Measurements from ENCODE around the gene STIM1. TPM values are rescaled to one million over a fixed set of nuclear protein-coding genes. Genes with fewer than 3 reads are reported as not detected.

The STIM1 gene
- total RNA-seq, 4 donors from 2014 or later = 36.3 to 158 (median 46.1) TPM

GRCh38 chr11:4098026-4098621, 242.7 kb downstream of the STIM1 start:
- H3K9me3 ChIP-seq = no peaks in the 10 kb centered on the region
- DNase-seq = no peak
- TF ChIP-seq, protein P1, sequence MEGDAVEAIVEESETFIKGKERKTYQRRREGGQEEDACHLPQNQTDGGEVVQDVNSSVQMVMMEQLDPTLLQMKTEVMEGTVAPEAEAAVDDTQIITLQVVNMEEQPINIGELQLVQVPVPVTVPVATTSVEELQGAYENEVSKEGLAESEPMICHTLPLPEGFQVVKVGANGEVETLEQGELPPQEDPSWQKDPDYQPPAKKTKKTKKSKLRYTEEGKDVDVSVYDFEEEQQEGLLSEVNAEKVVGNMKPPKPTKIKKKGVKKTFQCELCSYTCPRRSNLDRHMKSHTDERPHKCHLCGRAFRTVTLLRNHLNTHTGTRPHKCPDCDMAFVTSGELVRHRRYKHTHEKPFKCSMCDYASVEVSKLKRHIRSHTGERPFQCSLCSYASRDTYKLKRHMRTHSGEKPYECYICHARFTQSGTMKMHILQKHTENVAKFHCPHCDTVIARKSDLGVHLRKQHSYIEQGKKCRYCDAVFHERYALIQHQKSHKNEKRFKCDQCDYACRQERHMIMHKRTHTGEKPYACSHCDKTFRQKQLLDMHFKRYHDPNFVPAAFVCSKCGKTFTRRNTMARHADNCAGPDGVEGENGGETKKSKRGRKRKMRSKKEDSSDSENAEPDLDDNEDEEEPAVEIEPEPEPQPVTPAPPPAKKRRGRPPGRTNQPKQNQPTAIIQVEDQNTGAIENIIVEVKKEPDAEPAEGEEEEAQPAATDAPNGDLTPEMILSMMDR (IDR thresholded peaks at IDR 0.05) = no peak
- TF ChIP-seq POLR2A (IDR thresholded peaks at IDR 0.05) = no peak
- no peaks in the 10 kb centered on the region for H3K36me3 ChIP-seq
- no peak overlapping the region for H3K4me3 ChIP-seq
- no peak overlapping the region for H3K27ac ChIP-seq
- peaks cover 0 to 15% (median 3%) of the 10 kb centered on the region in 4 donors for H3K4me1 ChIP-seq
- H3K27me3 ChIP-seq = no peaks in the 10 kb centered on the region

DNA sequence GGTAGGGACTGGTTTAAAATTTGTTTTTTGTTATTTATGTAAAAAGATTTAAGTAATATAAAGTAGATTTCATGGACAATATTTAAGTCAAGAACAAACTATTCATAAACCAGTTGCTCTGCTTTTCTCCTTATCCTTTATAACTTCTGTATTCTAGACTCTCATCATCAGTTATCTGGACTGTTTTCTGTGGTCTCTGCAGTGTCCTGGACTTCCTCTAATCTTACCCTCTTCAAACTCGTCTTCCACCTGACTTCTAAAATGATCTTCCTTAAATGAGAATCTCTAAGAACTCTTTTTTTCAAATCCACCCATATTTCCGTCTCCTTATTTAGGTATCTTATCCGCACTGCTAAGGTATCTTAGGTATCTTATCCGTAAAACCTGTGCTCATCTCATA, 247.2 kb downstream of the STIM1 start:
- TF ChIP-seq, protein P1 (IDR thresholded peaks at IDR 0.05) = no peak
- no peak for TF ChIP-seq POLR2A (IDR thresholded peaks at IDR 0.05)
- peaks cover 0 to 22% (median 0%) of the 10 kb centered on the region in 3 donors for H3K36me3 ChIP-seq
- DNase-seq = no peak
- no peaks in the 10 kb centered on the region for H3K4me1 ChIP-seq
- no peaks in the 10 kb centered on the region for H3K9me3 ChIP-seq
- no peak overlapping the region for H3K27ac ChIP-seq
- H3K27me3 ChIP-seq = no peaks in the 10 kb centered on the region
- H3K4me3 ChIP-seq = no peak overlapping the region

GRCh38 chr11:4103269-4103668, 247.8 kb downstream of the STIM1 start:
- H3K4me1 ChIP-seq = no peaks in the 10 kb centered on the region
- no peaks in the 10 kb centered on the region for H3K27me3 ChIP-seq
- H3K27ac ChIP-seq = no peak overlapping the region
- peaks cover 0 to 23% (median 0%) of the 10 kb centered on the region in 3 donors for H3K36me3 ChIP-seq
- TF ChIP-seq POLR2A (IDR thresholded peaks at IDR 0.05) = no peak
- TF ChIP-seq, protein P1 (IDR thresholded peaks at IDR 0.05) = no peak
- H3K4me3 ChIP-seq = no peak overlapping the region
- no peaks in the 10 kb centered on the region for H3K9me3 ChIP-seq
- no peak for DNase-seq

DNA sequence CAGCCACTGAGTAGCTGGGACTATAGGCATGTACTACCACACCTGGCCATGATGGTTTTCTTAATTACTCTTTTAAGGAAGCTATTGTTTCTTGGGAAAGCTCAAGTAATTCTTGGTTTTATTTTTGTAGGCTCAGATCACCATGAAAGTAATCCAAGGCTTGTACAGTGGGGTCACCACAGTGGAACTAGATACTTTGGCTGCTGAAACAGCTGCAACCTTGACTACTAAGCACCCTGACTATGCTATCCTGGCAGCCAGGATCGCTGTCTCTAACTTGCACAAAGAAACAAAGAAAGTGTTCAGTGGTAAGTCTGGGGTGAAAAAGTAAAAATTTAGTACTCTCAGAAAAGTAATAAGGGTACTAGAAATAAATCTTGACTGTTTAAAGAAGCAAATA, 250.5 kb downstream of the STIM1 start:
- no peak overlapping the region for H3K27ac ChIP-seq
- TF ChIP-seq, protein P1 (IDR thresholded peaks at IDR 0.05) = no peak
- H3K4me3 ChIP-seq = no peak overlapping the region
- no peaks in the 10 kb centered on the region for H3K27me3 ChIP-seq
- peaks cover 0 to 35% (median 0%) of the 10 kb centered on the region in 3 donors for H3K36me3 ChIP-seq
- no peaks in the 10 kb centered on the region for H3K9me3 ChIP-seq
- no peak for DNase-seq
- H3K4me1 ChIP-seq = no peaks in the 10 kb centered on the region

DNA sequence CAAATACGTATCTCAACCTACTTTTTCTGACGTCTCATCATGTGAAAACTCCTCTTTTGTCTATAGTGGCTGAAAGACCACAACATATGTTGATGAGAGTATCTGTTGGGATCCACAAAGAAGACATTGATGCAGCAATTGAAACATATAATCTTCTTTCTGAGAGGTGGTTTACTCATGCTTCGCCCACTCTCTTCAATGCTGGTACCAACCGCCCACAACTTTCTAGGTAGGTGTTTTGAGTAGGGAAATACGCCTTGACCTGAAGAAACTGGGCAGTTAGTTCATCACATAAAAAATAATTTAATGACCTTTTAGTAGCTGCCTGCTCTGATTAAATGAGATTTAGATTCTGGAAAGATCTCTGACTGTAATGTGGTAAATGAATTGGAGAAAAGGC, 256.4 kb downstream of the STIM1 start:
- H3K27ac ChIP-seq = no peak overlapping the region
- TF ChIP-seq, protein P1 (IDR thresholded peaks at IDR 0.05) = no peak
- no peak for TF ChIP-seq POLR2A (IDR thresholded peaks at IDR 0.05)
- no peak overlapping the region for H3K4me3 ChIP-seq
- no peak for DNase-seq
- no peaks in the 10 kb centered on the region for H3K27me3 ChIP-seq
- H3K4me1 ChIP-seq = no peaks in the 10 kb centered on the region
- H3K9me3 ChIP-seq = no peaks in the 10 kb centered on the region
- peaks cover 0 to 60% (median 0%) of the 10 kb centered on the region in 3 donors for H3K36me3 ChIP-seq

GRCh38 chr11:4115128-4115527, 259.7 kb downstream of the STIM1 start:
- Histone ChIP-seq H3K4me3 (no peak overlapping the region), H3K4me1 (no peaks in the 10 kb centered on the region), H3K36me3 (peaks cover 0 to 52% (median 0%) of the 10 kb centered on the region in 3 donors), H3K9me3 (no peaks in the 10 kb centered on the region), H3K27ac (no peak overlapping the region), H3K27me3 (no peaks in the 10 kb centered on the region)
- no peak for DNase-seq
- TF ChIP-seq, protein P1 (IDR thresholded peaks at IDR 0.05) = no peak
- no peak for TF ChIP-seq POLR2A (IDR thresholded peaks at IDR 0.05)

Data from Peyer's patch (tissue), 4 donors.